Measurements from ENCODE around the gene KDM3A.

DNA sequence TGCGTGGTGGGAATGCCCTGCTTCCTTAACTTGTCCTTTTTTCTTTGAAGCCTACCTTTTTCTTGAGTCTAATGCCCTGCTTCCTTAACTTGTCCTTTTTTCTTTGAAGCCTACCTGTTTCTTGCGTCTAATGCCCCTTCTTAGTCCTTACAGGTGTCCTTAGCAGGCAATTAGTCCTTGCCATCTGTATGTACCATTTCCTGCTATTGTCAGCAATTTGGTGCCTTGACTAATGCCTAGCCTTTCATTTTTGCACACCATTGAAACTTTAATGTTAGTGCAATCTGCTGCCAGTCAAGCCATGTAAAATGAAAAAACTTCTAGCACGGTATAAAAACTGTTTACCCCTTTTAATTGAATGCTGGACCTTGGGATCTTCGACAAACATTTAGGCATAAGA lies 4.3 kb downstream of the KDM3A start:
- TF ChIP-seq CTCF (IDR thresholded peaks at IDR 0.05) (no peak), POLR2AphosphoS5 (IDR thresholded peaks at IDR 0.05) (no peak), POLR2A (IDR thresholded peaks at IDR 0.05) (no peak)
